HG03575 (cell line): ENCODE results near the gene ZBTB7B.

Source experiments
- ATAC-seq: cut with Tn5 transposase; IDR thresholded peaks from one replicate; pipeline ENCODE4 v1.9.1; 2021; ENCODE audit not compliant: unreplicated experiment, insufficient number of reproducible peaks, low FRiP score; ENCODE audit errors: extremely low read depth

Gene ZBTB7B

GRCh38 chr1:154999571-155000410, 2.8 kb upstream of the ZBTB7B start:
- ATAC-seq: no peak

- ATAC-seq: no peak
Measured at GRCh38 chr1:155000411-155000725, 2.2 kb upstream of the ZBTB7B start.

- ATAC-seq: no peak
Measured at GRCh38 chr1:155000726-155001424, 1.7 kb upstream of the ZBTB7B start.

- no peak for ATAC-seq
Measured at GRCh38 chr1:155001425-155001674, 1.3 kb upstream of the ZBTB7B start.

GRCh38 chr1:155001675-155002463, 733 bp upstream of the ZBTB7B start:
- no peak for ATAC-seq

GRCh38 chr1:155003227-155003765, 694 bp downstream of the ZBTB7B start:
- no peak for ATAC-seq

GRCh38 chr1:155003766-155004351, 1.3 kb downstream of the ZBTB7B start:
- ATAC-seq: no peak

- no peak for ATAC-seq
Measured at GRCh38 chr1:155004352-155005075, 1.9 kb downstream of the ZBTB7B start.

- no peak for ATAC-seq
Measured at GRCh38 chr1:155005076-155006011, 2.7 kb downstream of the ZBTB7B start.

- no peak for ATAC-seq
Measured at GRCh38 chr1:155006601-155007101, 4.0 kb downstream of the ZBTB7B start.

- no peak for ATAC-seq
Measured at GRCh38 chr1:155007251-155007828, 4.7 kb downstream of the ZBTB7B start.

- no peak for ATAC-seq
Measured at GRCh38 chr1:155008015-155008941, 5.7 kb downstream of the ZBTB7B start.

- no peak for ATAC-seq
Measured at GRCh38 chr1:155009221-155009711, 6.7 kb downstream of the ZBTB7B start.

- no peak for ATAC-seq
Measured at GRCh38 chr1:155009742-155010141, 7.1 kb downstream of the ZBTB7B start.

- ATAC-seq: no peak
Measured at GRCh38 chr1:155010211-155010918, 7.8 kb downstream of the ZBTB7B start.

GRCh38 chr1:155011004-155011416, 8.4 kb downstream of the ZBTB7B start:
- ATAC-seq: no peak
